Measurements from ENCODE around the gene LRMDA.
"Not testable (repeated sequence)": the region's sequence is repeated elsewhere in the genome, so short reads cannot be mapped to it uniquely, and the experiment has no call there.

Gene LRMDA

DNA sequence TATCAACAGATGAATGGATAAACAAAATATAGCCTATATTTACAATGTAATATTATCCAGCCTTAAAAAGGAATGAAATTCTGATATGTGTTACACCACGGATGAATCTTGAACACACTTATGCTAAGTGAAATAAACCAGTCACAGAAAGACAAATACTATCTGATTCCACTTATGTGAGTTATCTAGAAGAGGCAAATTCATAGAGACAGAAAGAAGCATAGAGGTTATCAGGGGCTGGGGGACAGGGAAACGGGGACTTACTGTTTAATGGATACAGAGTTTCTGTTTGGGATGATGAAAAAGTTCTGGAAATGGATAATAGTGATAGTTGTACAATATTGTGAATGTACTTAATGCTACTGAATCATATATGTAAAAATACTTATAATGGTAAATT is 329.9 kb downstream of the LRMDA start:
- DNase-seq = no peak

GRCh38 chr10:75762431-75762802 is 331.0 kb downstream of the LRMDA start:
- no peak for DNase-seq

DNA sequence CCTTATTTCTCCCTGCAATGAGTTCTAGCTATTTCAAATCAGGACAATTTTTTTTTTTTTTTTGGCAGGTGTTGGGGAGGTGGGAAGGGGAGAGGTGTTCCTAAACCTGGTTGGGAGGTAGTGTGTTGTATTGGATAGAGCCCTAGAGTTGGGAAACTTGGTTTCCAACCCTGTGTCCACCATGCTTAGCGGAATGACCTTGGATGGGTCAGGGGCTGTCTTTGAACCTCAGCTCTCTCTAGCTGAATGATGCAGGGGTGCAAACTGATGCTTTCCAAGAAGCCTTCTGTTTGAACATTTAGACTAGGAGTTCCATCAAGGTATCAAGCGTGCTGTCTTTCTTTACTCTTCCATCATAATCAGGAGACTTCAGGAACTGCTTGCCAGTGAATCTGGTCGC is 332.2 kb downstream of the LRMDA start:
- DNase-seq = no peak

DNA sequence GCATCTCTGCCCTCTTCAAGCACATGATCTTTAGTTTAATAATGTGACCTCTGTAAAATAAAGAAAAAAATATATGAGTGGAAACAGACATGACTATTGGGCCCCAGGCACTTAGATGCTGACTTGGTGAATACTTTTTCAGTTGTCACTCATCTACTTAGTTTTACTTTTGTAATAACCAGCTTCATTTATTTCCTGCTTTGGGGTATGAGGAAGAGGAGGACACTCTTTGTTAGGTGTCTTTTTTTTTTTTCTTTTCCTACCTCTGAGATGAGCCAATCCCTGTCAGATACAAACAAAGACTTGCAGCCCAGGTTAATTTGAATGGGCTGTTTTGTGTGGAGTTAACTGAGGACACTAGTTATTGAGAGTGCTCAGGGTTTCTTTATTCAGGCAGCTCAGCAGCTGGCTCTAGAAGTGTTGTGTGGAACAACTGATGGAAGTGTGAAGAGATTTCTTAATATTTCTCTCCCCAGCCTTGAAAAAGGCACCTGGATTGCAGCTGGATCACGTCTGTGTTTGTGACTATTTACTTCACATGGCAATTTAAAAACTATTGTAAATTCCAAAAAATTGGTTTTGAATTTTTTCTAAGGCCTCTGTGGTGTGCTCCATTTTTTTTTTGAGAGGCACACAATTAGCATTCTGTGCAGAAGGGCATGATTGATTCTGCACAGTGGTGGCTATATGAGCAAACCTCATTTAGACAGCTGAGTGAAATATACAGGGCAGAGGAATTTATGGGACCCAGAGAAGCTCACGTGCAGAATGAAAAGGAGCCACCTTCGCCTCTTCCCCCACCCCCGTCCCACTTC is 333.8 kb downstream of the LRMDA start:
- DNase-seq = no peak

GRCh38 chr10:75765789-75766096 is 334.3 kb downstream of the LRMDA start:
- no peak for DNase-seq

DNA sequence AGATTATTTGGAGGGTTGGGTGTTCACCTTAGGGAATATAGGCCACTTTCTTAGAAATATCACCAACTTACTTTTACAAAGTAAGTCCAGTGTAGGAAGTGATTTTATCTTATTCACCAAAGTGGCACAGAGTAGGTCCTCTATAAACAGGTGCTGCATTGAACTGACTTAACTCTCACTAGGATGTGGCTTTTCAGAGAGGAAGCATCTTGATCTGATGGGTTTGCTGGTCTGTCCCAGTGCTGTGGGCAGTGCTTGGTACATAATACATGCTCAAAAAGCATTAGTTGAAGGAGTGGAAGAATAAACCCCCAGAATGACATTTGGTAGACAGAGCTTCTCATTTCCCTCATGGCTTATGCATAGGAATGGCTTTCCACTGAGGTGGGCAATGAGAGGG is 334.7 kb downstream of the LRMDA start:
- no peak for DNase-seq

DNA sequence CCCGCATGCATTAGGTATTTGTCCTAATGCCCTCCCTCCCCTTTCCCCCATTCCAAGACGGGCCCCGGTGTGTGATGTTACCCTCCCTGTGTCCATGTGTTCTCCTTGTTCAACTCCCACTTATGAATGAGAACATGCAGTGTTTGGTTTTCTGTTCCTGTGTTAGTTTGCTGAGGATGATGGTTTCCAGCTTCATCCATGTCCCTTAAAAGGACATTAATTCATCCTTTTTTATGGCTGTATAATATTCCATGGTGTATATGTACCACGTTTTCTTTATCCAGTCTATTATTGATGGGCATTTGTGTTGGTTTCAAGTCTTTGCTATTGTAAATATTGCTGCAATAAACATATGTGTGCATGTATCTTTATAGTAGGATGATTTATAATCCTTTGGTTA is 335.3 kb downstream of the LRMDA start:
- not testable (repeated sequence) for DNase-seq

GRCh38 chr10:75770626-75771081 is 339.2 kb downstream of the LRMDA start:
- no peak for DNase-seq

DNA sequence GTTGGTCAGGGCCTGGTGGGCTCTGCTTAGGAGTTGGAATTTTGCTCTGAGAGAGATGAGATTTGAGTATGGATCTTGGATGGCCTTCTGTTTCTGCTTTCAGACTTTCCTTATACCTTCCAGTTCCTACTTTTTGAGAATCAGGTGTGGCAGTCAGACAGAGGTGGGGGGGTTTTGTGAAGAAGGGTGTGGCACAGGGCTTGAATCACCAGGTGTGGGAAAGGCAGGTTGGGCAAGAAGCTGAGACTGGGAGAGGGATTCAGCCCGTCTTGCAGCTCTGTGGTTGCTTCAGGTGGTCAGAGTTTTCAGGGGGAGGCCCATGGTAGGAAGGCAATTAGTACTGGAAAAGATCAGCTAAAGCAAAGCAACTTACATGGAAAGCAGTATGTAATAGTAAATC is 340.2 kb downstream of the LRMDA start:
- DNase-seq = no peak

DNA sequence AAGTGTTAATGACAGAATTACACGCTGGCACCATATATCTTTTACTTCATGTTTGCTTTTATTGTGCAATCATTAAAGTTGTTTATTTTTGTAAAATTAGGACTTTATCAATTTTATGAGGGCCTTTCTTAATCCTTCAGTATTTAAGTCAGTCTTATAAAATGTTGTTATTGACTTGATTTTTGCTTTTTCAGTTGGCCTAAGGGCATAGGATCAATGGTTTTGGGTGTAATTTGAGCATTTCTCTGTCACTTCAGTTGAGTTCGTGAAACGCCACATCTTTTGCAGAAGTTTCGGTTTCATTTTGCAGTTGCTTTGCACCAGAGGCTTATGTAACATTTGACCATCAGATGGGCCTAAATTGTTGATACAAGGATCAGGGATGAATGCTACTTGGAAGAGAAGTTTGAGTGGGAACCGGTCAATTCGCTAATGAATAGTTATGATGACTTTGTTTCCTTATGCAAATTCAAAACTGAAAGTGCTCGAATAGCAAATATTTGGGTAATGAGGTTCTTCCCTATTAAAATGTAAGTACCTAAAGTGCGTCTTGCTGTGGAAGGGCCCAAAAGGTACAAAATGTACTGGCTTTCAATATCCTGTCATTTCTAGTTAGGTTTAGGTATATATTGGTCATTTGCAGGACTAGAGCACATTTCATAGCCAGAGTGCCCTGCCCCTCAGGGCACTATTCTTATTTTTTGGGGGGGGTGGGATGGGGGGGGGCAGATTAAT is 340.9 kb downstream of the LRMDA start:
- DNase-seq = peak; percentile 20

- DNase-seq = no peak
Measured at GRCh38 chr10:75773231-75773780, 341.9 kb downstream of the LRMDA start.

DNA sequence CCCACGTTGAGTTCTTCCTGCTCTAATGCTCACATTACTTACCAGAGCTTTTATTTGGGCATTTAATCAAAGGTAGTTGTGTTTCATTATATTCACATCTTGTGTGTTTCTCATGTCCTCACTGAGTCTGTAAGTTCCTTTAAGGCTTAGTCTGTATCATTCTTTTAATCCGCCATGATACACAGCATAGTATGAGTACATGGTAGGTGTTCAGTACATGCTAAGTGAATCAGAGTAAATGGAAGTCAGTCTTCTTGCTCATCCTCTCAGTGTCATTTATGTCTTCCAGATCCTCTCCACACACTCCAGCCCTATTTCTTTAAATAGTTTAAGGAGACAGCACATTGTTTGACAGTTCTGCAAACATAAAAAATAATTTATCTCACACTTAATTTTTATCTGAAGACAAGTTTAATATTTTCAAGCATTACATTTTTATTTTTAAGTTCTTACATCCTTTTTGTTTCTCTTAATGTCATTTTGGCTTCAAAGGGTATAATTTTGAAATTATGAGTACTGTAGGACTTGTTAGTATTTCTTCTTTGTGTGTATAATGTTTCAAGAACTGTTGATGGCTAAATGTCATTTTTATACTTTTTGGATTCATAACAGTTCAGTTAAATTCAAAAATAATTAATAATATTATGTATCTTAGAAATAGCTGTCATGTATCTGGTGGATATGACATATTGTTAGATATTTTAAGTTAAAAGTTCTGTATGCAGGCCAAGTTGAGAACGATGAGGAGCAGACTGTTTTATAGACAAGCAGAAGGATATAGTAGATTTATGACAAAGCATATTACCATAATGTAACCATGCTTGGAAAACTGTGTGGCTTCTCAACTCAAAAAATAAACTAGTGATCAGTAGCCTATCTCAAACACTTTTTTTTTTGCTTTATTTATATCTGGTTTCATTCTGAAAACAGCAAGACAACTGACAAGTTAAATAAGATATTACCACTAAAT is 342.7 kb downstream of the LRMDA start:
- no peak for DNase-seq

GRCh38 chr10:75774783-75775490 is 343.5 kb downstream of the LRMDA start:
- DNase-seq = no peak

- DNase-seq = no peak
Measured at GRCh38 chr10:75776738-75777504, 345.5 kb downstream of the LRMDA start.

DNA sequence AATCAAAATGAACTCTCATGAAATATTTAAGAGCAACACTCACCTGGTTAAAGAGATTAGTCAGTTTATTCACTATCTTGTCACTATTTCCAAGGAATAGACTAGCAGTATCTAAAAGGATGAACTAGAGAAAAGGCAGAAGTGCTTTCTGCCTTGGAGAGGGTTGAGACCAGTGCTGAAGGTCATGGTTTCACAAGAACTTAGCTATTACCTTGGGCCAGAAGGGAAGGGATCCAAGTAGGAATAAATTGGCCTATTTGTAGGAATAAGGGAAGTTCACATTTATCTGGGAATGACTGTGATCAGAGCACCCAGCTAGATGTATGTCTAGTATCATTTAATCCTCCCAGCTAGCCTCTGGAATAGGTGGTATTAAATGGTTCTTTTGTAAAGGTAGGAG is 347.2 kb downstream of the LRMDA start:
- no peak for DNase-seq

DNA sequence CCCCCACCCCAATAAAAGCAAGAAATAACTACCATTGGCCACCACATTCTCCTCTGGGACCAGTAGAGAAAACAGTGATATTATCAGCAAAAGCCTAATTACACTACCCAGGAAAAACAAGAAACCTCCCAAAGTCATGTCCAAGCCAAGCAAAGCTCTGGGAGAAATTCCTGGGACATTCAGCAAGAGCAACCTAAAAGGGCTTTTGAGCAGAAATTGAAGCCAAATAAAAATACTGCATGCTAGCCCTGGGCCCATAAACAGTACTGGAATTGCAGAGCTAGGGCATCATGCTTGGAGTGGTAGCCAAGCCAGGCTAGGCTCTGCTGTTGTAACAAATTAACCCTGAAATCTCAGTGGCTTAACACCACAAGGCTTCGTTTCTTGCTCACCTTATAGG is 347.9 kb downstream of the LRMDA start:
- no peak for DNase-seq

GRCh38 chr10:75782463-75783248 is 351.2 kb downstream of the LRMDA start:
- DNase-seq = no peak

DNA sequence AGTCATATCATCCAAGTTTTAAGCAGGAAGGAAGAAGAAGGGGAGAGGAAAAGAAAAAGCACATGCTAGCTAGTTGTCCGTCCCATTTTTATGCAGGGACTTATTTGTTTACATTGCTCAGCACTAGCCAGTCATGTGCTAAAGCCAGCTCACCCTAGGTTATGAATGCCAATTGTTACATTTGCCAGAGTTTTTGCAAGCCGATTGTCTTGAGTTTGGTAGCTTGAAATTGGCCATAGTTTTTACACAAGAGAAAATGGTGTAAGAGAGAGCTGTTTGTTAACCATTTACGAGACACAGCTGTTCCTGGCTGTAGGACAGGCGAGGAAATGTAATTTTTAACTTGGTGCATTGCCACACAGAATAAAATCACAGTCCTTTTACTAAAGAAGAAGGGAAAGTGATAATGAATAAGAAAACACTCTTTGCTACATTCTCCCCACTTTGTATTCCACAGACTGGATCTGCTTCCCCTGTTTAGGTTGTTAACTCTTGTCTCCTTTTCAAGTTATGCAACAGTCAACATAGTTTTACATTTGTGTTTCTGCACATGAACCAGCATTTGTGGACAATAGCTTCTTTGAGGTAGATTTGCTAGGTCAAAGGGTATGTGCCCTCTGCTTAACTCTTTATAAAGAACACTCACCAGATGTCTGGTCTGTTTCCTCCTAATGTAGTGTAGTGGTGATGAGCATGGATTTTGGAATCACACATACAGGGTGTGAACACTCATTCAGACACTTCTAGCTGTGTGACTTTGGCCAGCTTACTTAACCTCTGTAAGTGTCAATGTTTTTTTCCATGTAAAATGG is 357.2 kb downstream of the LRMDA start:
- DNase-seq = no peak

- no peak for DNase-seq
Measured at GRCh38 chr10:75793848-75794247, 362.4 kb downstream of the LRMDA start.

- no peak for DNase-seq
Measured at GRCh38 chr10:75801121-75801520, 369.7 kb downstream of the LRMDA start.
